ENCODE data around the gene WWOX. TPM values are rescaled to one million over a fixed set of nuclear protein-coding genes. Genes with fewer than 3 reads are reported as not detected.

The WWOX gene
- total and polyA plus RNA-seq, 2 donors = 15.4 to 23.9 TPM

- H3K36me3 ChIP-seq (ENCODE audit: control insufficient read depth in 2 of 2, insufficient read depth in 2 of 2, low read length in 1 of 2) = no peaks in the 10 kb centered on the region
- H3K27me3 ChIP-seq (ENCODE audit: control insufficient read depth in 2 of 2, insufficient read depth in 1 of 2, low read length in 1 of 2) = no peaks in the 10 kb centered on the region
- DNase-seq (ENCODE audit: low read depth in 6 of 9, low spot score in 9 of 9) = no peak
- H3K4me3 ChIP-seq (ENCODE audit: low read length in 2 of 2) = no peak overlapping the region
- H3K4me1 ChIP-seq (ENCODE audit: control insufficient read depth in 2 of 2, insufficient read depth in 2 of 2, low read length in 2 of 2) = no peaks in the 10 kb centered on the region
- WGBS = 96% methylated on average over 10 of the region's 10 CpGs
- H3K9me3 ChIP-seq (ENCODE audit: control insufficient read depth in 2 of 2, insufficient read depth in 1 of 2, low read length in 1 of 2) = no peaks in the 10 kb centered on the region
- H3K27ac ChIP-seq (ENCODE audit: low read depth in 1 of 2, low read length in 1 of 2) = no peak overlapping the region
Observed at GRCh38 chr16:78763821-78764440, 664.5 kb downstream of the WWOX start.

- Histone ChIP-seq H3K27me3 (ENCODE audit: control insufficient read depth in 2 of 2, insufficient read depth in 1 of 2, low read length in 1 of 2) (no peaks in the 10 kb centered on the region), H3K27ac (ENCODE audit: low read depth in 1 of 2, low read length in 1 of 2) (no peak overlapping the region), H3K4me1 (ENCODE audit: control insufficient read depth in 2 of 2, insufficient read depth in 2 of 2, low read length in 2 of 2) (no peaks in the 10 kb centered on the region), H3K9me3 (ENCODE audit: control insufficient read depth in 2 of 2, insufficient read depth in 1 of 2, low read length in 1 of 2) (no peaks in the 10 kb centered on the region), H3K36me3 (ENCODE audit: control insufficient read depth in 2 of 2, insufficient read depth in 2 of 2, low read length in 1 of 2) (no peaks in the 10 kb centered on the region), H3K4me3 (ENCODE audit: low read length in 2 of 2) (no peak overlapping the region)
- 98% methylated on average over 4 of the region's 4 CpGs for whole genome bisulfite sequencing
- DNase-seq (ENCODE audit: low read depth in 6 of 9, low spot score in 9 of 9) = no peak
Observed at GRCh38 chr16:78764478-78764877, 665.0 kb downstream of the WWOX start.

- H3K27me3 ChIP-seq (ENCODE audit: control insufficient read depth in 2 of 2, insufficient read depth in 1 of 2, low read length in 1 of 2) = no peaks in the 10 kb centered on the region
- H3K27ac ChIP-seq (ENCODE audit: low read depth in 1 of 2, low read length in 1 of 2) = no peak overlapping the region
- no peak for DNase-seq (ENCODE audit: low read depth in 6 of 9, low spot score in 9 of 9)
- no peaks in the 10 kb centered on the region for H3K4me1 ChIP-seq (ENCODE audit: control insufficient read depth in 2 of 2, insufficient read depth in 2 of 2, low read length in 2 of 2)
- 94% methylated on average over 8 of the region's 8 CpGs for WGBS
- no peaks in the 10 kb centered on the region for H3K36me3 ChIP-seq (ENCODE audit: control insufficient read depth in 2 of 2, insufficient read depth in 2 of 2, low read length in 1 of 2)
- H3K4me3 ChIP-seq (ENCODE audit: low read length in 2 of 2) = no peak overlapping the region
- no peaks in the 10 kb centered on the region for H3K9me3 ChIP-seq (ENCODE audit: control insufficient read depth in 2 of 2, insufficient read depth in 1 of 2, low read length in 1 of 2)
Observed at GRCh38 chr16:78768226-78768625, 668.8 kb downstream of the WWOX start.

GRCh38 chr16:78768718-78769117 is 669.3 kb downstream of the WWOX start:
- Histone ChIP-seq H3K36me3 (ENCODE audit: control insufficient read depth in 2 of 2, insufficient read depth in 2 of 2, low read length in 1 of 2) (no peaks in the 10 kb centered on the region), H3K27me3 (ENCODE audit: control insufficient read depth in 2 of 2, insufficient read depth in 1 of 2, low read length in 1 of 2) (no peaks in the 10 kb centered on the region), H3K27ac (ENCODE audit: low read depth in 1 of 2, low read length in 1 of 2) (no peak overlapping the region), H3K4me1 (ENCODE audit: control insufficient read depth in 2 of 2, insufficient read depth in 2 of 2, low read length in 2 of 2) (no peaks in the 10 kb centered on the region), H3K9me3 (ENCODE audit: control insufficient read depth in 2 of 2, insufficient read depth in 1 of 2, low read length in 1 of 2) (no peaks in the 10 kb centered on the region), H3K4me3 (ENCODE audit: low read length in 2 of 2) (no peak overlapping the region)
- 90% methylated on average over 9 of the region's 9 CpGs for WGBS
- peak in 1 of 9 donors; percentile 13 for DNase-seq (ENCODE audit: low read depth in 6 of 9, low spot score in 9 of 9)

GRCh38 chr16:78770353-78771091 is 671.1 kb downstream of the WWOX start:
- Histone ChIP-seq H3K36me3 (ENCODE audit: control insufficient read depth in 2 of 2, insufficient read depth in 2 of 2, low read length in 1 of 2) (no peaks in the 10 kb centered on the region), H3K9me3 (ENCODE audit: control insufficient read depth in 2 of 2, insufficient read depth in 1 of 2, low read length in 1 of 2) (no peaks in the 10 kb centered on the region), H3K27me3 (ENCODE audit: control insufficient read depth in 2 of 2, insufficient read depth in 1 of 2, low read length in 1 of 2) (no peaks in the 10 kb centered on the region), H3K4me1 (ENCODE audit: control insufficient read depth in 2 of 2, insufficient read depth in 2 of 2, low read length in 2 of 2) (no peaks in the 10 kb centered on the region), H3K4me3 (ENCODE audit: low read length in 2 of 2) (no peak overlapping the region), H3K27ac (ENCODE audit: low read depth in 1 of 2, low read length in 1 of 2) (no peak overlapping the region)
- WGBS = 30% methylated on average over 23 of the region's 23 CpGs
- peak; percentile 23 to 76 (median 53) for DNase-seq (ENCODE audit: low read depth in 6 of 9, low spot score in 9 of 9)

- H3K36me3 ChIP-seq (ENCODE audit: control insufficient read depth in 2 of 2, insufficient read depth in 2 of 2, low read length in 1 of 2) = no peaks in the 10 kb centered on the region
- H3K27me3 ChIP-seq (ENCODE audit: control insufficient read depth in 2 of 2, insufficient read depth in 1 of 2, low read length in 1 of 2) = no peaks in the 10 kb centered on the region
- H3K27ac ChIP-seq (ENCODE audit: low read depth in 1 of 2, low read length in 1 of 2) = no peak overlapping the region
- H3K9me3 ChIP-seq (ENCODE audit: control insufficient read depth in 2 of 2, insufficient read depth in 1 of 2, low read length in 1 of 2) = no peaks in the 10 kb centered on the region
- H3K4me1 ChIP-seq (ENCODE audit: control insufficient read depth in 2 of 2, insufficient read depth in 2 of 2, low read length in 2 of 2) = no peaks in the 10 kb centered on the region
- DNase-seq (ENCODE audit: low read depth in 6 of 9, low spot score in 9 of 9) = no peak
- no peak overlapping the region for H3K4me3 ChIP-seq (ENCODE audit: low read length in 2 of 2)
- WGBS = 96% methylated on average over 8 of the region's 8 CpGs
Observed at GRCh38 chr16:78773291-78773702, 673.8 kb downstream of the WWOX start.

GRCh38 chr16:78773706-78774105 is 674.3 kb downstream of the WWOX start:
- H3K36me3 ChIP-seq (ENCODE audit: control insufficient read depth in 2 of 2, insufficient read depth in 2 of 2, low read length in 1 of 2) = no peaks in the 10 kb centered on the region
- no peaks in the 10 kb centered on the region for H3K9me3 ChIP-seq (ENCODE audit: control insufficient read depth in 2 of 2, insufficient read depth in 1 of 2, low read length in 1 of 2)
- H3K27ac ChIP-seq (ENCODE audit: low read depth in 1 of 2, low read length in 1 of 2) = no peak overlapping the region
- no peaks in the 10 kb centered on the region for H3K4me1 ChIP-seq (ENCODE audit: control insufficient read depth in 2 of 2, insufficient read depth in 2 of 2, low read length in 2 of 2)
- WGBS = 89% methylated on average over 4 of the region's 4 CpGs
- no peak overlapping the region for H3K4me3 ChIP-seq (ENCODE audit: low read length in 2 of 2)
- H3K27me3 ChIP-seq (ENCODE audit: control insufficient read depth in 2 of 2, insufficient read depth in 1 of 2, low read length in 1 of 2) = no peaks in the 10 kb centered on the region
- DNase-seq (ENCODE audit: low read depth in 6 of 9, low spot score in 9 of 9) = no peak

GRCh38 chr16:78775161-78775561 is 675.7 kb downstream of the WWOX start:
- H3K4me1 ChIP-seq (ENCODE audit: control insufficient read depth in 2 of 2, insufficient read depth in 2 of 2, low read length in 2 of 2) = no peaks in the 10 kb centered on the region
- no peaks in the 10 kb centered on the region for H3K27me3 ChIP-seq (ENCODE audit: control insufficient read depth in 2 of 2, insufficient read depth in 1 of 2, low read length in 1 of 2)
- no peaks in the 10 kb centered on the region for H3K9me3 ChIP-seq (ENCODE audit: control insufficient read depth in 2 of 2, insufficient read depth in 1 of 2, low read length in 1 of 2)
- H3K36me3 ChIP-seq (ENCODE audit: control insufficient read depth in 2 of 2, insufficient read depth in 2 of 2, low read length in 1 of 2) = no peaks in the 10 kb centered on the region
- 88% methylated on average over 6 of the region's 6 CpGs for WGBS
- H3K27ac ChIP-seq (ENCODE audit: low read depth in 1 of 2, low read length in 1 of 2) = no peak overlapping the region
- H3K4me3 ChIP-seq (ENCODE audit: low read length in 2 of 2) = no peak overlapping the region
- DNase-seq (ENCODE audit: low read depth in 6 of 9, low spot score in 9 of 9) = no peak

- no peak for DNase-seq (ENCODE audit: low read depth in 6 of 9, low spot score in 9 of 9)
- 95% methylated on average over 17 of the region's 17 CpGs for WGBS
- no peaks in the 10 kb centered on the region for H3K27me3 ChIP-seq (ENCODE audit: control insufficient read depth in 2 of 2, insufficient read depth in 1 of 2, low read length in 1 of 2)
- no peaks in the 10 kb centered on the region for H3K36me3 ChIP-seq (ENCODE audit: control insufficient read depth in 2 of 2, insufficient read depth in 2 of 2, low read length in 1 of 2)
- H3K27ac ChIP-seq (ENCODE audit: low read depth in 1 of 2, low read length in 1 of 2) = no peak overlapping the region
- no peaks in the 10 kb centered on the region for H3K9me3 ChIP-seq (ENCODE audit: control insufficient read depth in 2 of 2, insufficient read depth in 1 of 2, low read length in 1 of 2)
- H3K4me1 ChIP-seq (ENCODE audit: control insufficient read depth in 2 of 2, insufficient read depth in 2 of 2, low read length in 2 of 2) = no peaks in the 10 kb centered on the region
- H3K4me3 ChIP-seq (ENCODE audit: low read length in 2 of 2) = no peak overlapping the region
Observed at GRCh38 chr16:78778101-78779004, 678.9 kb downstream of the WWOX start.
